SK-N-SH (cell line): Measurements from ENCODE around the gene GALNT13. TPM values are rescaled to one million over a fixed set of nuclear protein-coding genes. Genes with fewer than 3 reads are reported as not detected.

Experiments
- CTCF ChIA-PET: fragments of 300-600, 350-600 bp; formaldehyde crosslinking; extraction: SDS; loops from one replicate; lab custom pipeline; 2021; lab: Yijun Ruan, JAX
- POLR2A ChIA-PET: fragments of 350-600 bp; sonication (Branson Sonifier 250); formaldehyde crosslinking; extraction: SDS; loops from one replicate; lab custom pipeline; 2020; ENCODE audit warnings: antibody characterized with exemption, inconsistent platforms; lab: Yijun Ruan, JAX
- DNase-seq: peaks from one replicate; pipeline ENCODE4 v3.0.0; 2012
- H2AFZ ChIP-seq: fragments of 200-600 bp; sonication (generic); 2 replicates; pipeline ENCODE4 v1.8.1; 2016; ENCODE audit warnings: antibody characterized with exemption, mild to moderate bottlenecking, low read depth
- H3F3A ChIP-seq: fragments of 200-600 bp; sonication (generic); replicated peaks from 2 replicates; pipeline ENCODE3; 2016; ENCODE audit warnings: antibody characterized with exemption, mild to moderate bottlenecking; ENCODE audit not compliant: insufficient read depth
- H3K27ac ChIP-seq, 2 experiments: fragments of 200-500 bp in 1 of 2; fragments of 200-600 bp in 1 of 2; sonication (Bioruptor generic) in 1 of 2; sonication (generic), shearing (Covaris generic) in 1 of 2; 2 replicates each; pipeline versions ENCODE4 v1.5.1 to v1.6.1; 2014 to 2016; ENCODE audit warnings: low read depth in 2 of 2, inconsistent platforms in 1 of 2, low read length in 1 of 2, mild to moderate bottlenecking in 1 of 2, mixed read lengths in 1 of 2
- H3K27me3 ChIP-seq: fragments of 200-600 bp; sonication (generic), shearing (Covaris generic); 2 replicates; pipeline ENCODE4 v1.6.1; 2016; ENCODE audit warnings: mixed run types; ENCODE audit not compliant: insufficient read depth
- H3K36me3 ChIP-seq, 2 experiments: fragments of 200-500 bp in 1 of 2; fragments of 200-600 bp in 1 of 2; sonication (Bioruptor generic) in 1 of 2; sonication (generic) in 1 of 2; replicated peaks in 1 of 2; 2 replicates each; pipeline versions ENCODE3 to v1.5.1; 2014 to 2016; ENCODE audit warnings: low read length in 1 of 2, mild to moderate bottlenecking in 1 of 2; ENCODE audit not compliant: insufficient read depth in 2 of 2, control insufficient read depth in 1 of 2
- H3K4me1 ChIP-seq, 2 experiments: fragments of 200-500 bp in 1 of 2; fragments of 200-600 bp in 1 of 2; sonication (Bioruptor generic) in 1 of 2; sonication (generic), shearing (Covaris generic) in 1 of 2; 2 replicates each; pipeline versions ENCODE4 v1.5.1 to v1.6.1; 2014 to 2016; ENCODE audit warnings: low read depth in 1 of 2, low read length in 1 of 2, mixed run types in 1 of 2; ENCODE audit not compliant: insufficient read depth in 2 of 2, control insufficient read depth in 1 of 2
- H3K4me2 ChIP-seq: fragments of 200-600 bp; sonication (generic), shearing (Covaris generic); 2 replicates; pipeline ENCODE4 v1.6.1; 2017; ENCODE audit warnings: mixed run types
- H3K4me3 ChIP-seq, 2 experiments: fragments of 200-500 bp in 1 of 2; fragments of 200-600 bp in 1 of 2; sonication (Bioruptor generic) in 1 of 2; sonication (generic), shearing (Covaris generic) in 1 of 2; 2 replicates each; pipeline versions ENCODE4 v1.5.1 to v1.8.1; 2014 to 2016; ENCODE audit warnings: low read depth in 2 of 2, inconsistent platforms in 1 of 2, low read length in 1 of 2, mild to moderate bottlenecking in 1 of 2, mixed read lengths in 1 of 2, moderate library complexity in 1 of 2
- H3K79me2 ChIP-seq: fragments of 200-600 bp; sonication (generic); 2 replicates; pipeline ENCODE4 v1.8.1; 2017; ENCODE audit warnings: mild to moderate bottlenecking; ENCODE audit not compliant: insufficient read depth
- H3K9ac ChIP-seq: fragments of 200-600 bp; sonication (generic); 2 replicates; pipeline ENCODE4 v1.6.1; 2017; ENCODE audit warnings: mixed run types
- H3K9me2 ChIP-seq: fragments of 200-600 bp; sonication (generic); 2 replicates; pipeline ENCODE4 v1.6.1; 2017; ENCODE audit warnings: mixed run types
- H3K9me3 ChIP-seq: fragments of 200-600 bp; sonication (generic); 2 replicates; pipeline ENCODE4 v1.6.1; 2017; ENCODE audit warnings: mixed run types, mild to moderate bottlenecking, moderate library complexity
- H4K20me1 ChIP-seq: fragments of 200-600 bp; sonication (generic); 2 replicates; pipeline ENCODE4 v1.6.1; 2017; ENCODE audit warnings: mild to moderate bottlenecking, mixed run types; ENCODE audit not compliant: insufficient read depth
- CHD2 ChIP-seq: fragments of 150-350 bp; IDR thresholded peaks from 2 replicates; pipeline ENCODE4 v1.6.1; 2018; ENCODE audit warnings: low read length; ENCODE audit not compliant: partially characterized antibody
- EP300 ChIP-seq, 2 experiments: IDR thresholded peaks; 2 replicates each; pipeline versions ENCODE4 v1.4.0 to v1.6.1; 2012; ENCODE audit warnings: borderline replicate concordance in 1 of 2, low read depth in 1 of 2, low read length in 1 of 2
- EZH2phosphoT487 ChIP-seq: fragments of 200-600 bp; sonication (generic); IDR thresholded peaks from 2 replicates; pipeline ENCODE4 v1.6.1; 2017; ENCODE audit warnings: low read depth, mixed run types, mild to moderate bottlenecking, antibody characterized with exemption, moderate library complexity, borderline replicate concordance
- FOSL2 ChIP-seq: IDR thresholded peaks from 2 replicates; pipeline ENCODE4 v1.4.0; 2012; ENCODE audit warnings: low read depth, mild to moderate bottlenecking, moderate library complexity, borderline replicate concordance
- FOXJ3 ChIP-seq: sonication (generic); formaldehyde crosslinking; IDR thresholded peaks from 2 replicates; pipeline ENCODE4 v1.5.1; 2020; ENCODE audit warnings: mild to moderate bottlenecking, missing genetic modification reagents
- FOXM1 ChIP-seq: IDR thresholded peaks from 2 replicates; pipeline ENCODE4 v1.4.0; 2012; ENCODE audit warnings: low read depth, mild to moderate bottlenecking
- IRF3 ChIP-seq: fragments of 150-350 bp; IDR thresholded peaks from 2 replicates; pipeline ENCODE4 v1.6.1; 2016; ENCODE audit warnings: mild to moderate bottlenecking, low read depth, low read length
- JUND ChIP-seq: IDR thresholded peaks from 2 replicates; pipeline ENCODE4 v1.4.0; 2012
- NRF1 ChIP-seq: IDR thresholded peaks from 2 replicates; pipeline ENCODE4 v1.6.1; 2012; ENCODE audit warnings: low read depth, mild to moderate bottlenecking, low read length
- POLR2AphosphoS5 ChIP-seq: IDR thresholded peaks from 2 replicates; pipeline ENCODE4 v1.6.1; 2012; ENCODE audit warnings: low read depth, low read length
- RAD21 ChIP-seq: IDR thresholded peaks from 2 replicates; pipeline ENCODE4 v1.6.1; 2012; ENCODE audit warnings: mild to moderate bottlenecking, low read length
- RCOR1 ChIP-seq: fragments of 150-350 bp; IDR thresholded peaks from 2 replicates; pipeline ENCODE4 v1.6.1; 2017; ENCODE audit warnings: antibody characterized with exemption, low read length
- RXRA ChIP-seq: IDR thresholded peaks from 2 replicates; pipeline ENCODE4 v1.4.0; 2012; ENCODE audit warnings: low read depth, mild to moderate bottlenecking, borderline replicate concordance
- SIN3A ChIP-seq: IDR thresholded peaks from 2 replicates; pipeline ENCODE4 v1.6.1; 2012; ENCODE audit warnings: low read depth, mild to moderate bottlenecking, low read length, moderate library complexity, borderline replicate concordance
- SMC3 ChIP-seq: IDR thresholded peaks from 2 replicates; pipeline ENCODE4 v1.6.1; 2012; ENCODE audit warnings: low read depth, low read length, improper control_type of control experiment
- TAF1 ChIP-seq: IDR thresholded peaks from 2 replicates; pipeline ENCODE4 v1.6.1; 2012; ENCODE audit warnings: low read depth, mild to moderate bottlenecking, low read length, moderate library complexity, borderline replicate concordance
- TEAD4 ChIP-seq: IDR thresholded peaks from 2 replicates; pipeline ENCODE4 v1.4.0; 2012; ENCODE audit warnings: mild to moderate bottlenecking, borderline replicate concordance; ENCODE audit not compliant: insufficient read depth
- YY1 ChIP-seq: IDR thresholded peaks from 2 replicates; pipeline ENCODE4 v1.4.0; 2012; ENCODE audit warnings: low read depth, mild to moderate bottlenecking
- ZBTB33 ChIP-seq: IDR thresholded peaks from 2 replicates; pipeline ENCODE4 v1.4.0; 2012; ENCODE audit warnings: low read depth, borderline replicate concordance
- WGBS: methylation state at CpG from one replicate; pipeline ENCODE4 v1.1.6; 2017; ENCODE audit warnings: low lambda C conversion rate; 5-methylcytosine and 5-hydroxymethylcytosine counted together
- polyA plus RNA-seq, 3 experiments: library from polyadenylated mRNA; depleted of rRNA; stranded (reverse); fragments of >200 nt; gene quantifications; 2 replicates each; pipeline ENCODE4 v1.2.3, GENCODE V29; 2012
- TF ChIP-seq, protein P1 (sequence below): IDR thresholded peaks from 2 replicates; pipeline ENCODE4 v1.4.0; 2012; ENCODE audit warnings: low read depth

Gene GALNT13
- polyA plus RNA-seq, 1 of the 3 experiments (the other 2 are of a cell fraction) = 0.33 TPM

DNA sequence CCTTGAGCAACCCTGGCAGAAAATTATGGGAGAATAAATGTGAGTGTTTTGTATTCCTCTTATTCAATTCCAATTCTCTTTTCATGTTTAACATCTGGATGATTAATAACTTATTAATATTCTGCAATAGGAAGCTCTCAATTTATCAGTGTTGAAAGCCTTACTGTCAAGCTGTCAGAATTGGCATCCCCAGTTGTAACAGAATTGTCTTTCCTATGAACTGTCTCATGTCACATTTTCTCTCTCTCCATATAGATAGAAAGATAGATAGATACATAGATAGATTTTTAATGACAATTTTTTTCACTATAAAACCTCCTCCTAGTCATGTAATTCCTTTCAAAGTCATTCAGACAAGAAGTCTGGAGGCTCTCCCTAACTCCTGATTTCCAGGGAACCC is 331.5 kb downstream of the GALNT13 start:
- no peak for DNase-seq
- H3K4me1 ChIP-seq = no peaks in the 10 kb centered on the region; a peak in 1 of 4 replicates
- no peaks in the 10 kb centered on the region for H3K27me3 ChIP-seq
- CTCF ChIA-PET = interaction anchor here (1.5 kb wide), 1 partner anchor 11 kb away, joined by 4 read pairs; no protein-coding TSS in a partner anchor
- no peak overlapping the region for H3K27ac ChIP-seq
- H4K20me1 ChIP-seq = no peaks in the 10 kb centered on the region
- no peak overlapping the region for H3K4me2 ChIP-seq
- no peaks in the 10 kb centered on the region for H3K36me3 ChIP-seq
- H2AFZ ChIP-seq = no peak overlapping the region
- no peaks in the 10 kb centered on the region for H3F3A ChIP-seq
- H3K9me2 ChIP-seq = no peaks in the 10 kb centered on the region
- H3K4me3 ChIP-seq = no peak overlapping the region
- POLR2A ChIA-PET = no interaction called here
- TF ChIP-seq YY1 (no peak), CHD2 (no peak), RXRA (no peak), RCOR1 (no peak), RAD21 (no peak), SMC3 (no peak), SIN3A (no peak), NRF1 (no peak), IRF3 (no peak), FOXM1 (no peak), EP300 (IDR thresholded peaks at IDR 0.05; ENCODE audit: borderline replicate concordance in 1 of 2, low read depth in 1 of 2, low read length in 1 of 2) (no peak), JUND (no peak), ZBTB33 (no peak), TEAD4 (no peak), POLR2AphosphoS5 (no peak), FOXJ3 (CRISPR knock-in tag) (no peak)
- TF ChIP-seq, protein P1, sequence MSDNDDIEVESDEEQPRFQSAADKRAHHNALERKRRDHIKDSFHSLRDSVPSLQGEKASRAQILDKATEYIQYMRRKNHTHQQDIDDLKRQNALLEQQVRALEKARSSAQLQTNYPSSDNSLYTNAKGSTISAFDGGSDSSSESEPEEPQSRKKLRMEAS = no peak
- H3K9ac ChIP-seq = no peak overlapping the region
- H3K79me2 ChIP-seq = no peaks in the 10 kb centered on the region; the same call in 1 of the 2 replicates
- no peaks in the 10 kb centered on the region for H3K9me3 ChIP-seq

DNA sequence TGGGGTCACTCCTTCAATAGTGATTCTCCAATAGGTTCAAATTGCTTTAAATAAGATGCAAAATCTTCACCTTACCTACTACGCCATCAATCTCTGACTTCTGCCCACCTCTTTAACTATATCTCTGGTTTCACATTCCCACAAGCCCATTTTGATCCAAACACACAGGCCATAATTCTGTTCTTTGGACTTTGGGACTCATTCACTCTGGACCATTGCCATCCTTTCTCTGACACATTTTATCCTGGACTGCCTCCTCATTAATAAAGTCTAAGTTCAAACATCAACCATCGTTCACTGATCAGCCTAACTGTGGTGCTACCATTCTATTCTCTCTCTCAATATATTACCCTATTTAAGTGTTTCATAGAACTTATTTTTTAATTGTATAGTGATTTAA is 332.2 kb downstream of the GALNT13 start:
- H3K9me3 ChIP-seq = no peaks in the 10 kb centered on the region
- no peaks in the 10 kb centered on the region for H3K36me3 ChIP-seq
- H4K20me1 ChIP-seq = no peaks in the 10 kb centered on the region
- no peak for TF ChIP-seq ZBTB33
- TF ChIP-seq YY1 = no peak
- no peak for TF ChIP-seq EZH2phosphoT487
- TF ChIP-seq JUND = no peak
- TF ChIP-seq EP300 (IDR thresholded peaks at IDR 0.05; ENCODE audit: borderline replicate concordance in 1 of 2, low read depth in 1 of 2, low read length in 1 of 2) = no peak
- no peak for TF ChIP-seq FOSL2
- TF ChIP-seq TAF1 = no peak
- TF ChIP-seq, all 33 proteins: peak for 0
- Histone ChIP-seq H3K9me2 (no peaks in the 10 kb centered on the region), H3K27ac (no peak overlapping the region), H3F3A (no peaks in the 10 kb centered on the region), H3K27me3 (no peaks in the 10 kb centered on the region), H3K79me2 (no peaks in the 10 kb centered on the region; the same call in 1 of the 2 replicates), H3K4me1 (no peaks in the 10 kb centered on the region; a peak in 1 of 4 replicates), H2AFZ (no peak overlapping the region), H3K9ac (no peak overlapping the region), H3K4me3 (no peak overlapping the region), H3K4me2 (no peak overlapping the region)
- POLR2A ChIA-PET = no interaction called here
- DNase-seq = no peak
- CTCF ChIA-PET = no interaction called here
- WGBS = 58% methylated on average over 2 of the region's 2 CpGs
